Urothelium cell line (cell line): ENCODE data around the gene ATAT1.
A peak's percentile ranks its signal among the peaks of the same experiment; 100 is the strongest.

Experiments used
- DNase-seq: peaks from one replicate; pipeline ENCODE4 v3.0.0; 2011; ENCODE audit warnings: low spot score, mixed read lengths
- FAIRE-seq: peaks from 2 replicates; lab custom pipeline; 2011; peaks lifted over from hg19 to GRCh38; lab: Jason Lieb, UNC

Gene ATAT1

GRCh38 chr6:30682143-30683117 lies 55.8 kb downstream of the ATAT1 start:
- DNase-seq, result peak; percentile 80
- FAIRE-seq, result no peak

- FAIRE-seq (no peak), DNase-seq (no peak)
Observed at GRCh38 chr6:30683183-30683979, 56.7 kb downstream of the ATAT1 start.

DNA sequence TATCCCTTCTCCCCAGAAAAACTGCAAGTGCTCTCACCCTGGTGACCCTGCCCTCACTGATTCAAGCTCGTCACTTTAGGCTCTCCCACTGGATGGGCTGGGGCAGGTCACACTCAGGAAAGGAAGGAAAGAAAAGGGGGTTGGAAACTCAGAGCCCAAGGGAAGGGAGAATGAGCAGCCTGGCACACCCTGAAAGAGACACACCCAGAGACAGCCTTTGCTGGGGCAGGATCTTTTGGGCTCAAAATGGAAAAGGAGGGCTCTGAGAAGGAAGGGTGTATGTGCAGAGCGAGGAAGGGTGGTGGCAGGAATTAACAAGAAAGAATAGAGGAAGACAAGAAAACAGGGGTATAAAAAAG lies 57.3 kb downstream of the ATAT1 start:
- DNase-seq (no peak), FAIRE-seq (no peak)

GRCh38 chr6:30684386-30685156 lies 57.9 kb downstream of the ATAT1 start:
- no peak for FAIRE-seq
- DNase-seq, result no peak

DNA sequence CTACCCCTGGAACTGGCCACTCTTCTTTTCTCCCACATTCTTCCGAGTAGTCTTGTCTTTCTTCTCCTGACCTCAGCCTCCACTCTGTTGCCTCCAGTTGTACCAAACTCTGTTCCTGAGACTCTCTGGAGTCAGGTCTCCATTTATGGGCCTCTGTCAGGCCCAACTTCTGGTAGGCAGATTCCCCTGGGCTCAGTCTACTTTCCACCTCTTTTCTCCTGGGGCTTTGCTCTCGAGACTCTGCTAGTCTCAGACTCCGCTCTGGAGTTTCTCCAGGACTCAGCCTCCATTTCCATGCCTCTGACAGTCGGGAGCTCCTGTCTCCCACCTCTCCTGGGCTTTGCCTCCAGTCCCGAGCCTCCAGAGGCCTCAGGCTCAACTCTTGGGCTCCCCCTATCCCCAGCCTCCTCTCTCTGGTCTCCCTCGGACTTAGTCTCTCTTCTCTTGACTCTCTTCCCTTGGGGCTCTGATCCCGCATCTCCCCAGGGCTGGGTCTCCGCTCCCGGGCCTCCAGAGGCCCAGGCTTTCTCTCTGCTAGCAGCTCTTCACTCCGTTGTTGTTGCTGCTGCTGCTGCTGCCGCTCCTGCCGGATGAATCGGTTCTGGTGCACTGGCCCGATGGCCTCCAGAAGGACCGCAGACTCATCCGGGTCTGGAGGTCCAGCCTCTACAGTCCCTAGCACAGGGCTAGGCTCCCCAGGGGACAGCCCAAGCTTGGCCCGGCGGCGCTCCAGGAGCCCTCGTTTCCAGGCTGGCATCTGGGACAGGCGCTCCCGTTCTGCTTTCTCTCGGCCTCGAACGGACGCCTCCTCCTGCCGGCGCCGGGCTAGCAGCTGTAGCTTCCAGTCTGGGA lies 58.7 kb downstream of the ATAT1 start:
- FAIRE-seq, result no peak
- no peak for DNase-seq

- DNase-seq (peak; percentile 70), FAIRE-seq (no peak)
Observed at GRCh38 chr6:30686009-30686907, 59.6 kb downstream of the ATAT1 start, which contains the start of gene PPP1R18. TSS of gene PPP1R18 (minus strand) at chr6:30686645. CDS start at chr6:30686018, 627 bp downstream.

DNA sequence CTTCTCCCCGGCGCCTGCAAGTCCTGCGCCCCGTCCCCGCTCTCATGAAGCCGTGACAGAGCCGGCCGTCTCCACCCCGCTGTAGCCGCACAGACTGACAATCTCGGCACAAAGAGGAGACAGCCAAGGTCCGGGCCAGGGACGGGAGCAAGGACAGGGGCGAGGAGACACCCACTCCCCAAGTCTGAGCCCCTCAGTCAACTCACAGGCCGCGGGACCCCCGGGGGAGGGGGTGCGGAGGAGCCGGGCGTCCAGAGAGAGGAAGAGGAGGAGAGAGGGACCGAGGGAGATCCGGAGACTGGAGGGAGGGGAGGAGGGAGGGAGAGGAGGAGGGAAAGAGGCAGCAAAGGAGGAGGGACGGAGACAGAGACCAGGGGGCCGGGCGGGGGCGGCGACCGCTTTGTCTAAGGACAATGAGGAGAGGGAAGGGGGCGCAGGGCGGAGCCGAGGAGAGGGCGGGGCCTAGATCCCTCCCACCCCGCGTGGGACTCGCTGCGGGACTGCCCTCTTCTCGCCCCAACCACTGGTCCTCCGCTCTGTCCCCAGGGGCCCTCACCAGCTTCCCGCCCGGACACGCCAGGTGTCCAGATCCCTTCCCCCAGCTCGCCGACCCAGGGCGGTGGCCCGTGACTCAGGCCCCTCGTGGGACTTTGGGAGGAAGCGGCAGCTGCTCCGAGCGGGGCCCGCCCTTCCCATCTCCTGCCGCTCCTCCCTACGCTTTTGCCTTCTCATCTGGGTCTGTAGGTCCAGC lies 60.4 kb downstream of the ATAT1 start:
- peak; percentile 91 for DNase-seq

DNA sequence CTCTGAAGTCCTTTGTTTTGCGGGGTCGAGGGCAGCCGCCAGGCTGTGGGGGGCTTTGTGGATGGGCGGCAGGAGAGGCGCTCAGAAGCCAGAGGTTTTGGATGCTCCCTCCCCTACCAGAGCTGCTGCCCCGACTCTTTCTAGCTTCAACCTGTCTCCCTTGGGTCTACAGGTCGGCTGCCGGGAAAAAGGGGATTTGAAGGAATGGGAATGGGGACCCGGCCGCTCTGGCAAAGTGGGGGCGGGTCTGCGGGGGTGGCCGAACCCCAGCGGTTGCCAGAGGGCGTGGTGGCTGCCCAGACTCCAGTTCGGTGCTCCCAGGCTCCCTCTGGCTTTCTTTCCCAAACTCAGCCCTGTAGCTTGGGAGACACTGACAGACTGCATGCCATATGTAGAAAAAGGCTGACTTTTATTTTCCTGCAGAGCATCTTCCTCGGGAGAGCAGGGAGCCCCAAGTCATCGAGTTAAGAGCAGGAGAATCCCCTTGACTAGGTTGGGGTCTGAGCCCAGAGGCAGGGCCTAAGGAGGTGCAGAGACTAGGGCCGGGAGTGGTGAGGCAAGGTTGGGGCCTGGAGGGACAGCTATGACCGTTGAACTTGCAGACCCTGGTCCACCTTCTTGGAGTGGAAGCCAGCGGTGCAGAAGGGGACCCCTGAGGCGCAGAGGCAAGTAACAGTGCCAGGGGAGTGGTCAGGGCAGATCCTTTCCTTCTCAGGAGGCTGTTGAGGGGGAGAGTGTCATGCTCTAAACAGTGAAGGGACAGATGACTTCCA lies 61.2 kb downstream of the ATAT1 start:
- FAIRE-seq (no peak), DNase-seq (no peak)

More for the DNA sequence above, 60.4 kb downstream of the ATAT1 start:
- no peak for FAIRE-seq

DNA sequence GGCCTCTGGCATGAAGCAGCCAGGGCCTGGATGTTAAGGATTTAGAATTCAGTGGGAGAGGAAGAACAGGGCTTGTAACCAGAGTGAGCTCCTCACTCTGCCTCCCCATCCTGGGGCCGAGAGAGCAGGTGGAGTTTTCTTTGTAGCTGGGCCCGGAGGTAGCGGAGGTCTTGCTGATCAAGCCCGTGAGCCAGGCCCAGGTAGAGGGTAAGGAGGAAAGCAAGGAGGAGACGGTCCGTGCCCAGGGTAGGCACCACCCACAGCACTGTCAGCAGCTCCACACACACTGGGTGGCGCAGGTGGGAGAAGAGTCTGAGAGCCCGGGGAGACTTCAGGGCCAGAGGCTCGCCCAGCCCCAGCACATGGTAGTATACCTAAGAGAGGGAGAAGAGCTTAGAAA lies 61.9 kb downstream of the ATAT1 start:
- DNase-seq (no peak), FAIRE-seq (no peak)

DNA sequence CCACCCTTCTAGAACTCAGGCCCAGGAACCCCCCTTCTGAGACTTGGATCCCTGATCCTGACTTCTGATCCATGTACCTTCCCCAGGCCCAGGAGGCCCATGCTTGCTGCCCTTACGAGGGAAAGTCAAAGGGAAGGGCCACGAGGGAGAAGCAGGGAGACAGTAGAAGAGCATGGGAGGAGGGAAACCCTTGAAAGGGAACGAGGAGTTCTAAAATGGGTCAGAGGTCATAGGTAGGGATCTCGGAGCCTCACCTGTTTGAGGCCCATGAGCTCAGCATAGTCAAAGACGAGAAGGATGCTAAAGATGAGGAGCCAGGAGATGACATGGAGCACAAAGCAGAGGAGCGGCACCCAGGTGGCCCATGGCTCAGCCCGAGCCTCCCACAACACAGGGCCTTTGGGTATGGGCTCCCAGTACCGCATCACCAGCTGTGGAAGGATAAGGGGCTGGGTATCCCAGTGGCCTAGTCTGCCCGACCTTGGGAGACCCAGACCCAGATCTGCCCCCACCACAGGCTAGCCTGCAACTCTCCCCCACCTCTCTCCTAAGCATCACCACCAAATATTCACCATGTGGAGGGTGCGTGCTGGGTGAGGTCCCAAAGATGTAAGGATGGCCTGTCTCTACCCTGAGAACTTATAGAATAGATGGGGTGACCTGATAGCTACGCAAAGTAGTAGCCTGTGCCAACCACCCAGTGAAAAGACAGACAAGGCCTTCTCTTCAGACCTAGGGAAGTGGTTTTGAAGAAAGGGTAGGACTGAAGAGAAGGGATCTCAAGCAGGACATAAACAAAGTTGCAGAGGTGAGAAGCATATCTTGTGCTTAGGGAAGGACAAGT lies 62.6 kb downstream of the ATAT1 start:
- DNase-seq (no peak), FAIRE-seq (no peak)

- FAIRE-seq (no peak), DNase-seq (no peak)
Observed at GRCh38 chr6:30689985-30690384, 63.3 kb downstream of the ATAT1 start.

DNA sequence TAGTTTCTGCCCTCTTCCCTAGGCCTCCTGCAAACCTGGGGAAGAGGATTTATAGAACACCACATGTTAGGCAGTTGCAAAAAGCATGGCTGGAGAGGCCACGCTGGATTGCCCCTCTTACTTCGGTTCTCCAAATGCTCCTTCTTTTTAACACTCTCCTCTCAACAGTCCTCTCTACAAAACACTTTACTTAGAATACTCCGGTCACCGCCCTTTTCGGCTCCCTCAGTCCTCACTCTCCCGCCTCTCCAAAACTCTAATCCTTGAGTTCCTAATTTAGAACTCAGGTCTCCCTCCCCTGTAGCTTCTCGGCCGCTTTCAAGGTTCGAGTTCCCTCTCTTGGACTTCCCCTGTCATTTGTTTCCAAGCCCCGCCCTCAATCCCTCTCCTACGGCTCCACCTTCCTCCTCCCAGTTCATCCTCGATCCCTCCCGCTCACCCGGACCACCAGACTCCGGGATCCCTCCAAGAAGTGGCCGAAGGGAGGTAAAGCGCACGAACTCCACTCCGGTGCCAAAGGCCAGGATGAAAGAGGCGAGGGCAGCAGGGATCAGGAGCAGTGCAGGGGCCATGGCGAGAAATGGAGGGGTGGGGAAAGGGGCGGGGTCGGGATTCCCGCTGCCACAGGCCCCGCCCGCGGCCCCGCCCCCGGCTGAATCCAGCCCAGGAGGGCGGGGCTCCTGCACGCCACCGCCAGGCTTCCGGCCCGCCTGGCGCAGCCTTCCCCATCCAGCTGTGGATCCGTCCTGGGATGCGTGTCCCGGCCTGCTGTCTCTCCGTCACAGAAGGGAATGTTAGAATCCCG lies 63.9 kb downstream of the ATAT1 start, which contains the start of gene NRM:
Gene NRM (minus strand): TSS at position 582 of the 805 bp plus-strand sequence. CDS start 10 bp downstream, at position 572.
- DNase-seq (peak; percentile 91), FAIRE-seq (peak; percentile 55)

- FAIRE-seq, result no peak
- DNase-seq, result no peak
Observed at GRCh38 chr6:30691208-30691847, 64.7 kb downstream of the ATAT1 start.
